Measurements from ENCODE around the gene ADAMTS7.
"Not testable (repeated sequence)": the region's sequence is repeated elsewhere in the genome, so short reads cannot be mapped to it uniquely, and the experiment has no call there.

ADAMTS7 gene

DNA sequence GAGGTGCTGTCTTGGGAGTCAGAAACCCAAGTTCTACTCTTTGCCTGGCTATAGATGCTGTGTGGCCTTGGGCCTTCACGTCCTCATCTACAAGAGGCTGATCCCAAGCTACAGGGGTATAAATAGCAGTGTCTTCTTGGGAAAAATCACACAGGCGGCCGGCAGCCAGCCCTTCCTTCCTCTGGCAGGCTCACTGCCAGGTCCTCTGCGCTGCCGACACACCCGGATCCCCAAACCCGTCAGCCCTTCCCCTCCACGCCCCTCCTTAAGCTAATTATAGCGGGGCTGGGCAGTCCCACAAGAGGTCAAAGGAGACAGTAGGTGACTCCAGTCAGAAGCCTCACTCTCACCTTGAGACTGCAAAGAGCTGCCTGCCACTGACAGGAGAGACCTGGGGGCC, 31.3 kb downstream of the ADAMTS7 start:
- DNase-seq (ENCODE audit: low read depth in 2 of 2) = not testable (repeated sequence)

GRCh38 chr15:78779176-78779785, 32.0 kb downstream of the ADAMTS7 start:
- DNase-seq (ENCODE audit: low read depth in 2 of 2) = not testable (repeated sequence)

GRCh38 chr15:78778422-78778821, 32.8 kb downstream of the ADAMTS7 start:
- no peak for DNase-seq (ENCODE audit: low read depth in 2 of 2)

DNA sequence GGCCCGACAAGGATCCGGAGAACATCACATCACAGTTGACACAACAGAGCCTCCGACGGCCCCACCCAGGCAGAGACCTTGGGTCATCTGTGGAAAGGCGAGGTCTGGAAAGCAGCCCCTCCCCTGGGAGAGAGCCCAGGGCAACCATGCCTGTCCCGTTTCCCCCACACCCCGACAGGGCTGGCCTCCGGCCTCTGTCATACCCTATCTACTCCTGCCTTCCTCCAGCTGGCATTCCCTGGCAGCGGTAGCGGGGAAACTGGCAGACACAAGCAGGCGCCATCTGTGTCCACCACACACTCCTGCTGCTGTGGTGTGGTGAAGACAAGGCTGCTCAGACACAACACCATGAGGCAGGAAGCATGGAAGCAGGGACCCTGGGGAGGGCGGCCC, 33.3 kb downstream of the ADAMTS7 start:
- not testable (repeated sequence) for DNase-seq (ENCODE audit: low read depth in 2 of 2)

GRCh38 chr15:78777290-78777952, 33.8 kb downstream of the ADAMTS7 start:
- DNase-seq (ENCODE audit: low read depth in 2 of 2) = not testable (repeated sequence)

- not testable (repeated sequence) for DNase-seq (ENCODE audit: low read depth in 2 of 2)
These were observed 35.0 kb downstream of the ADAMTS7 start for GRCh38 chr15:78776046-78776925.

- DNase-seq (ENCODE audit: low read depth in 2 of 2) = no peak
These were observed 35.8 kb downstream of the ADAMTS7 start for GRCh38 chr15:78775472-78775871.

DNA sequence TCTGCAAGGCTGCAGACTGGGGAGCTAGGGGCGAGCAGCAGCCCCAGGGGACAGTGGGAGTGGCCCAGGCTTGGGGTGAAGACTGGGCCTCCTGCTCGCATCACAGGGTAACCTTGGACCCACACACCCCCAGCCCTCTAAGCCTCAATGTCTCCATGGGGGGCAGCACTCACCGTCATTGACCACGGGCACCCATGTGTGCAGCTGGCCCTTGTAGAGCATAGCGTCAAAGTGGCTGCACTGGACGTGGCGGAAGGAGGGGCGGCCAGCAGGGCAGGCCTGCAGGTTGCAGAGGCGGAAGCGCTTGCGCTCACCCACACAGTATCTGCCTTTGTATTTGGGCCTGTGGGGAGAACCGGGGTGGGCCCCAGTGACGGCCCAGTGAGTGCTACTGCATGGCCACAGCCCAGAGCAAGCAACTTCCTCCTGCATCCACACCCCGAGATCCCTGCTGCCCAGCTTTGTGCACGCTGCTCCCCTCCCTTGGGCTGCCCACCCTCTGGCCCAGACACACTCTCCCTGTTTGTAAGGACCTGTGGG, 36.7 kb downstream of the ADAMTS7 start:
- DNase-seq (ENCODE audit: low read depth in 2 of 2) = not testable (repeated sequence)

DNA sequence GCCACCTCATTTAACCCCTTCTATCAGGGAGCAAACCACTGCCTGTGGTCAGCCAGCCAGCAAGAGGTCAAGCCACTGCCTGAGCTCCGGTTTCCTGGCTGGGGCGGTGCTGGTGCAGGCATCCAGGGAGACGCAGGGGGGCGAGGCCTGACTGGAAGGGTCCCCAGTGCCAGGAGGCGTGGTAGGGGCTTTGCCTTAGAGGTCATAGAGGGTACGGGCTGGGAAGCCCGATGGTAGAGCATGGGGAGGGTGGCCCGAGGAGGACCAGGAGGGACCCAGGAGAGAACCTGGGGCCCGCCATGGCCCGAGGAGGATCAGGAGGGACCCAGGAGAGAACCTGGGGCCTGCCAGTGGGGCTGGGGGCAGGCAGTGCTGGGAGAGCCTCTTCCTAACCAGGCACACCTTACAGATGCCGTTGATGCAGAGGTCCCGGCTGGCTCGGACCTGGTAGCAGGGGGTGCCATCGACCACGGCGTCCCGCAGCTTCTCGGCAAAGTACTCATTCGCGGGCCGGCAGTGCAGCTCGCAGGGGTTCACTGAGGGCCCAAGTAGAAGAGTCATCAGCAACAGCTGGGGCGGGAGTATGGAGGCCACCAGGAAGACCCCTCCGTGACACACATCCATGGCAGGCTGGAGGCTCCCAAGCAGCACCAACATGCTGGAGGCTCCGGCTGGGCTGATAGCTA, 37.4 kb downstream of the ADAMTS7 start:
- not testable (repeated sequence) for DNase-seq (ENCODE audit: low read depth in 2 of 2)

DNA sequence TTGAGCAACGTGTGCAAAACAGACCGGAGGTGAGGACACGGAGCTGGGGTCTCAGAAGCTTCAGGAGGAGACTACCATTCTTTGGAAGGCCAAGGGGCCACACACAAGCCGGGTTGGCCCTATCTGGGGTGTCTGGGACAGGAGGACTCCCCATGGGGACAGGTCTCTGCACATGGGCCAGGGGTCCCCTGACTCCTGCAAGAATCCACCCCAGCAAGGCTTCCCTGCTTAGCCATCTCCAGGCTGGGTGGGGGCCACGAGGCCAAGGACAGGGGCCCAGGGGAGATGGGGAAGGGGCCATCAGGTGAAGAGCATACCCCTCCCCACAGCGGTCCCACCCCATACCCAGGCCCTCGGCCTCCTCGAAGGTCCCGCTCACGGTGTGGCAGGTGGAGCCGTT, 38.5 kb downstream of the ADAMTS7 start:
- no peak for DNase-seq (ENCODE audit: low read depth in 2 of 2)

GRCh38 chr15:78771436-78772000, 39.7 kb downstream of the ADAMTS7 start:
- not testable (repeated sequence) for DNase-seq (ENCODE audit: low read depth in 2 of 2)

DNA sequence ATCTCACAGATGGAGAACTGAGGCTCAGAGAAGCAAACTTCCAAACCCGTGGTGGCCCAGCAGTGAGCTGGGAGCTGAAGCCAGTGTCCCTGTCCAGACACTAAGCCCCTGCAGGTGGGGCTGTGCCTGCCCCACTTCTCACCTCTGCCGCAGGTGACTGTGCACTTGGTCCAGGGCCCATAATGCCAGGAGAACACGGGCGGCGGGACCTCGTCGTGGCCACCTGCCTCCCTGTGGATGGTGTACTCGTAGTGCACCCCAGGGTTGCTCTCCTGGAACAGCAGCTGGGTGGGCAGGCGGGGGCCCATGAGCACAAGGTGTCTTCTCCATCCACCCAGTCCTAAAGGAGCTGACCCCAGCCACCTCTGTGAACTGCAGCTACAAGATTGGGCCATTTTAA, 40.2 kb downstream of the ADAMTS7 start:
- DNase-seq (ENCODE audit: low read depth in 2 of 2) = not testable (repeated sequence)

DNA sequence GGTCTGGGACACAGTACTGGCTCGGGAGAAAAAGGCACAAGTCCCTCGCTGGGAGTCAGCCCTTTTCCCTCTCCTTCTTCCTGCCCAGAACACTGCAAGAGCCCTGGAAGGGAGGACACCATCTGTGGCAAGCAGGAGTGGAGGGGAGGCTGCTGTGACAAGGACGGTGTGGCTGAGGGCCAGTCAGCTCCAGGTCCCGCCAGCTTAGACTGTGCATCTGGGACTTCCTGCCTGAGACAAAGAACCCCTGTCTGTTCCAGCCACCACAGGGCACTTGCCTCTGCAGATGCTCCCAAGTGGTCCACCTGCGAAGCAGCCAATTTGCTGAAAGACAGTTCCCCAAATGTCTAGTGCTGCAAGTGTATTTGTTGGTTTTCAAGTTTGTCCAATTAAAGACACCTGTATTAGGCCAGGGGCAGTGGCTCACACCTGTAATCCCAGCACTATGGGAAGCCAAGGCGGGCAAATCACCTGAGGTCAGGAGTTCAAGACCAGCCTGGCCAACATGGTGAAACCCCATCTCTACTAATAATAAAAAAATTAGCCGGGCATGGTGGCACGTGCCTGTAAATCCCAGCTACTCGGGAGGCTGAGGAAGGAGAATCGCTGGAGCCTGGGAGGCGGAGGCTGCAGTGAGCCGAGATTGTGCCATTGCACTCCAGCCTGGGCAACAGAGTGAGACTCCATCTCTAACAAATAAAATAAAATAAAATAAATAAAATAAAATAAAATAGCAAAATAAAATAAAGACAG, 41.6 kb downstream of the ADAMTS7 start:
- not testable (repeated sequence) for DNase-seq (ENCODE audit: low read depth in 2 of 2)

- no peak for DNase-seq (ENCODE audit: low read depth in 2 of 2)
These were observed 42.5 kb downstream of the ADAMTS7 start for GRCh38 chr15:78768531-78769408.

- no peak for DNase-seq (ENCODE audit: low read depth in 2 of 2)
These were observed 43.2 kb downstream of the ADAMTS7 start for GRCh38 chr15:78768096-78768495.

DNA sequence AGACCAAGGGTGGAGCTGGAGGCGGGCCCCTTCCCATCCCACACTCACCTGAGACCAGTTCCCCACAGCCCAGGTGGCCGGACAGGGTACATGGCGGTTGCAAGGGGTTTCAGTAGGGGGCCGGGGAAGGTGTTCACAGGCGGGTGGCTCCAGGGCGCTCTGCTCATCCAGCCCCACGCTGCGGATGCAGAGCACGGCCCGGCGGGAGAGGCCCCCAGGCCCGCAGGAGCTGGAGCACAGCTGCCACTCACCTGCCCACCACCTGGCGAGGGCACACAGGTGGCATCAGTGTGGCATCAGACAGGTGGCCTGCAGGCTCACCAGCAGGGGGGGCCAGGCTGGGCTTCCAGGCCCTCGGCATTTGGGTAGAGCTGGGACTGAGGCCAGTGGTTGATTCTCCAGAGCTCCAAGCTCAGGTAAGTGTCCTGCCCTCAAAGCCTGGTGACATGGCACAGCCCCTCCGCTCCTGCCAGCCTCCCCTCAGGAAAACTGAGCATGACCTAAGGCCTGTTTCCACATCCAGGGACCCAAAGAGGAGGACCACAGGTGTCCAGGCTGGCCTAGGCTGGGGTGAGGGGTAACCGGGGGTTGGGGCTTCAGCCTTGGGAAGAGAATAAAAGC, 43.8 kb downstream of the ADAMTS7 start:
- no peak for DNase-seq (ENCODE audit: low read depth in 2 of 2)

GRCh38 chr15:78766641-78767071, 44.6 kb downstream of the ADAMTS7 start:
- DNase-seq (ENCODE audit: low read depth in 2 of 2) = not testable (repeated sequence)

- no peak for DNase-seq (ENCODE audit: low read depth in 2 of 2)
These were observed 45.2 kb downstream of the ADAMTS7 start for GRCh38 chr15:78766041-78766440.
